ENCODE measurements around the gene CHRNA5. TPM values are rescaled to one million over a fixed set of nuclear protein-coding genes. Genes with fewer than 3 reads are reported as not detected.

The CHRNA5 gene
- total and polyA plus RNA-seq, 12 donors = 0.49 to 3.9 (median 2.3) TPM

GRCh38 chr15:78624651-78625590 is 59.6 kb downstream of the CHRNA5 start:
- H3K27me3 ChIP-seq = peaks cover 14 to 78% (median 67%) of the 10 kb centered on the region in 7 donors
- DNase-seq (no peak), ATAC-seq (no peak)
- no peak overlapping the region for H3K4me3 ChIP-seq
- no peak for TF ChIP-seq CTCF (IDR thresholded peaks at IDR 0.05)
- intact Hi-C loops (cut with DNase I) = loop anchor here in 1 of 10 donors (5.0 kb wide), 1 partner anchor 87 kb away; no protein-coding TSS in a partner anchor
- WGBS, 2 donors = 87 to 89% methylated on average over 17 of the region's 17 CpGs
- no peak overlapping the region for H3K27ac ChIP-seq
- no peaks in the 10 kb centered on the region for H3K9me3 ChIP-seq
- no peaks in the 10 kb centered on the region for H3K36me3 ChIP-seq
- peaks cover 0 to 14% (median 12%) of the 10 kb centered on the region in 9 donors for H3K4me1 ChIP-seq

GRCh38 chr15:78625606-78626280 is 60.4 kb downstream of the CHRNA5 start:
- Histone ChIP-seq H3K27me3 (peaks cover 7 to 70% (median 59%) of the 10 kb centered on the region in 7 donors), H3K4me3 (no peak overlapping the region), H3K4me1 (peaks cover 0 to 6% (median 4%) of the 10 kb centered on the region in 9 donors), H3K9me3 (no peaks in the 10 kb centered on the region), H3K27ac (no peak overlapping the region), H3K36me3 (no peaks in the 10 kb centered on the region)
- DNase-seq (no peak), ATAC-seq (no peak)
- intact Hi-C loops (cut with DNase I) = loop anchor here in 1 of 10 donors (5.0 kb wide), 1 partner anchor 87 kb away; no protein-coding TSS in a partner anchor
- 76 to 84% methylated on average over 12 of the region's 12 CpGs for WGBS, 2 donors
- TF ChIP-seq CTCF (IDR thresholded peaks at IDR 0.05) = no peak

- TF ChIP-seq CTCF (IDR thresholded peaks at IDR 0.05) = no peak
- Histone ChIP-seq H3K27ac (no peak overlapping the region), H3K4me3 (no peak overlapping the region), H3K4me1 (no peaks in the 10 kb centered on the region), H3K9me3 (no peaks in the 10 kb centered on the region), H3K36me3 (no peaks in the 10 kb centered on the region), H3K27me3 (peaks cover 0 to 63% (median 52%) of the 10 kb centered on the region in 7 donors)
- no peak for ATAC-seq
- 82 to 84% methylated on average over 6 of the region's 6 CpGs for WGBS, 2 donors
- intact Hi-C loops (cut with DNase I) = loop anchor here in 1 of 10 donors (5.0 kb wide), 1 partner anchor 86 kb away; no protein-coding TSS in a partner anchor
- DNase-seq = no peak
Observed at GRCh38 chr15:78626381-78626995, 61.2 kb downstream of the CHRNA5 start.

- H3K4me3 ChIP-seq = no peak overlapping the region
- DNase-seq = no peak
- intact Hi-C loops (cut with DNase I) = loop anchor here in 1 of 10 donors (5.0 kb wide), 1 partner anchor 85 kb away; no protein-coding TSS in a partner anchor
- no peak for TF ChIP-seq CTCF (IDR thresholded peaks at IDR 0.05)
- ATAC-seq = no peak
- no peak overlapping the region for H3K27ac ChIP-seq
- H3K27me3 ChIP-seq = peaks cover 0 to 54% (median 43%) of the 10 kb centered on the region in 7 donors
- H3K9me3 ChIP-seq = peaks cover 0 to under 1% (median 0%) of the 10 kb centered on the region in 11 donors
- H3K36me3 ChIP-seq = no peaks in the 10 kb centered on the region
- no peaks in the 10 kb centered on the region for H3K4me1 ChIP-seq
- 79 to 82% methylated on average over 8 of the region's 8 CpGs for WGBS, 2 donors
Observed at GRCh38 chr15:78627348-78627747, 62.0 kb downstream of the CHRNA5 start.
